UCSD-AML1 (cell line): Measurements from ENCODE around the gene MGAT4B.

ENCODE experiments used
- DNase-seq: peaks from one replicate; lab custom pipeline; 2025; ENCODE audit not compliant: unreplicated experiment; lab: John Stamatoyannopoulos, UW

MGAT4B gene

DNA sequence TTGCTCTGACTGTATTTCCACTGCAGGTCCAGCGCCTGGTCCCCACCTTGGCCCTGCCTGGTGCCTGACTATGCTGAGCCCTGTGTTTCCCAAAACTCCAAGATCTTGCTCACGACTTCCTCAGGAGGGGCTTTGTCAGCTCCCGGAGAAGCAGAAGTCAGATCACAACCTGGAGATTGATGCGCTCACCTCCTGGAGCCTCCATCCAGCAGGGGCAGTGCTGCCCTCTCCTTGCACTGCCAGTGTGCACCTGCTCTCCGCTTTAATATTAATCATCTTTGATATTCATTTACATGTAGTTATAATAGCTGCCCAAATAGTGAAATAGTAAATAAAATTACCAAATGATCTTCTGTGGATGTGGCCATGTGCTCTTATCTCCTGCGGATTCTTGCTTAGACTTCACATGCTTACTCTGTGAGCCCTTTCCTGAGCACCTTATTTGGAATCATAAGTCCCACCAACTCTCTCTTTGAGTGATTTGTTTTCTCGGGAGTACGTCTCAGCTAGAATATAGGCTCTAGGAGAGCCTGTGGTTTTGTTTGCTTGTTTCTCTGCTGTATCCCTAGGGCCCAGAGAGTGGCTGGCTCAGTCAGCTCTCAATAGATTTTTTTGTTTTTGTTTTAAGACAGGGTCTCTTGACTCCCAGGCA, 56.7 kb downstream of the MGAT4B start:
- no peak for DNase-seq

DNA sequence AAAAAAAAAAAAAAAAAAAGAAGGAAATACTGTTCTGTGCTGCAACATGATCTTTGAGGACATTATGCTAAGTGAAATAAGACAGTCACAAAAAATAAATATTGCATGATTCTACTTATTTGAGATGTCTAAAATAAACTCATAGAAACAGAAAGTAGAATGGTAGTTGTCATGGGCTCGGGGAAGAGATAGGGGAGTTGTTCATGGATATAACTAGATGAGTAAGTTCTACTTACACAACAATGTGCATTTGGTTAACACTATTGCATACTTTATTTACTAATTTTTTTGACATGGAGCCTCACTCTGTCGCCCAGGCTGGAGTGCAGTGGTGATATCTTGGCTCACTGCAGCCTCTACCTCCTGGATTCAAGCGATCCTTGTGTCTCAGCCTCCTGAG, 58.9 kb downstream of the MGAT4B start:
- no peak for DNase-seq
